Subcutaneous abdominal adipose tissue (tissue), 5 donors: ENCODE results near the gene GALNT18.

Experiments used
- H3K27ac ChIP-seq: one replicate; pipeline ENCODE4 v1.7.0; 2013; ENCODE audit warnings: low read depth, mild to moderate bottlenecking, inconsistent platforms, low read length, moderate library complexity
- H3K27me3 ChIP-seq, 5 donors: one replicate each; pipeline ENCODE4 v1.7.0; 2013; ENCODE audit warnings: low read length in 5 of 5, inconsistent platforms in 1 of 5; ENCODE audit not compliant: control insufficient read depth in 5 of 5, insufficient read depth in 4 of 5
- H3K36me3 ChIP-seq, 5 donors: one replicate each; pipeline ENCODE4 v1.7.0; 2013; ENCODE audit warnings: low read length in 5 of 5; ENCODE audit not compliant: control insufficient read depth in 5 of 5, insufficient read depth in 5 of 5
- H3K4me1 ChIP-seq, 5 donors: one replicate each; pipeline ENCODE4 v1.7.0; 2013; ENCODE audit warnings: low read length in 5 of 5, mild to moderate bottlenecking in 3 of 5, moderate library complexity in 1 of 5; ENCODE audit not compliant: control insufficient read depth in 5 of 5, insufficient read depth in 5 of 5
- H3K4me3 ChIP-seq, 5 donors: one replicate each; pipeline ENCODE4 v1.7.0; 2013; ENCODE audit warnings: low read length in 5 of 5, low read depth in 1 of 5
- H3K9ac ChIP-seq, 5 donors: one replicate each; pipeline ENCODE4 v1.7.0; 2013; ENCODE audit warnings: low read length in 5 of 5, mild to moderate bottlenecking in 4 of 5, moderate library complexity in 3 of 5
- H3K9me3 ChIP-seq, 5 donors: one replicate each; pipeline ENCODE4 v1.7.0; 2013; ENCODE audit warnings: low read length in 5 of 5; ENCODE audit not compliant: control insufficient read depth in 5 of 5
- donor health status: healthy.
- donor health status: healthy.
- donor health status: healthy.
- donor health status: healthy.
- donor health status: healthy.

The GALNT18 gene

DNA sequence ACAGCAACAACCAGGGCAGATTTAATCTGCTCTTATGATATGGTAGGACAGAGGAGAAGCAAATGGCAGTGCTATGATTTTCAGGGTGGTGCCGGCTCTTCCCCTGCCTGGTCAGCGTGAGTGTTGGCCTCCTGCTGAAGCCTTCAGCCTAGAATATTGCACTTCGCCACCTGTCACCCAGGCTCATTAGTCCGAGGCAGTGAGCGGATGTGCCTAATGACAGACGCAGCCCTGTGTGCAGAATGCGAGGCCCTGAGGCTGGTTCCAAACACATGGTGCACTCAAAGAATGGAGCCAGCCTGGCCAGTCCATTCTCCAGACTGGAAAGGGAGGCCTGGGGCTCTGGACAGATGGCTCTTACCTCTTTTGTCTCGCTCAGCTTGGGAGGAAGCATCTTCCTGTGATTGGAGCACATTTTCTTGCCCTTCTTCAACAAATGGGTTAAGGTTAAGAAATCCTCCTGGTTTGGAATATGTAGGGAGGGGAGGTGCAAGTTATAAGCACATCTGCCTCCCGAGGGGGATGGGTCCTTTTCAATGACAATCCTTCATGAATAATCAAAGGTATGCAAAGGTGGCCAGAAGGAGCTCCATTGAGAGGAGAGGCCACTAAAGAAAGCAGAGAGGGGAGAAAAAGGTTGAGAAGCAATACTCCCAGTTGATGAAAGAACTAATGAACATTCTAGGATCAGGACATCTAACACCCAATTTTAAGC is 39.7 kb upstream of the GALNT18 start:
- Histone ChIP-seq H3K27ac (no peak overlapping the region), H3K4me3 (no peak overlapping the region), H3K36me3 (no peaks in the 10 kb centered on the region), H3K9ac (no peak overlapping the region), H3K4me1 (peaks cover 0 to 7% (median 0%) of the 10 kb centered on the region in 5 donors), H3K9me3 (no peaks in the 10 kb centered on the region), H3K27me3 (peaks cover 0 to 22% (median 11%) of the 10 kb centered on the region in 5 donors)

DNA sequence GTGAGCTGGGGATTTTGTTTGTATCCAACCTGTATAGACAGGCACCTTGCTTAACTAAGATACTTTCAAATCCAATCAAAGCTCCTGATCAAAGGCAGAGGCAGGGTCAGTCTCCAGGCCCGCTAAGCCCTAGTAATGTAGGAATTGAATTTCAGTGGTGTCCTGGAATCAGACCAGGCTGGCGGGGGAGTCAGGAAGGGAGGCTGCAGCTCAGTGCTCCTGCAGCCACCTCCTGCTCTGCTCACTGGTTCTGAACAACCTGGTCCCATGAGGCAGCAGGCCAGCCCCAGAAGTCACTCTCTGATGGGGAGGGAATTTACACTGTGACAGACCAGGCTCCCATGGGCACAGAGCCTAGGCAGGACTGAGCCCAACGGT is 38.5 kb upstream of the GALNT18 start:
- Histone ChIP-seq H3K4me1 (peaks cover 0 to 7% (median 0%) of the 10 kb centered on the region in 5 donors), H3K27ac (no peak overlapping the region), H3K36me3 (no peaks in the 10 kb centered on the region), H3K4me3 (no peak overlapping the region), H3K9ac (no peak overlapping the region), H3K9me3 (no peaks in the 10 kb centered on the region), H3K27me3 (peaks cover 0 to 17% (median 5%) of the 10 kb centered on the region in 5 donors)

DNA sequence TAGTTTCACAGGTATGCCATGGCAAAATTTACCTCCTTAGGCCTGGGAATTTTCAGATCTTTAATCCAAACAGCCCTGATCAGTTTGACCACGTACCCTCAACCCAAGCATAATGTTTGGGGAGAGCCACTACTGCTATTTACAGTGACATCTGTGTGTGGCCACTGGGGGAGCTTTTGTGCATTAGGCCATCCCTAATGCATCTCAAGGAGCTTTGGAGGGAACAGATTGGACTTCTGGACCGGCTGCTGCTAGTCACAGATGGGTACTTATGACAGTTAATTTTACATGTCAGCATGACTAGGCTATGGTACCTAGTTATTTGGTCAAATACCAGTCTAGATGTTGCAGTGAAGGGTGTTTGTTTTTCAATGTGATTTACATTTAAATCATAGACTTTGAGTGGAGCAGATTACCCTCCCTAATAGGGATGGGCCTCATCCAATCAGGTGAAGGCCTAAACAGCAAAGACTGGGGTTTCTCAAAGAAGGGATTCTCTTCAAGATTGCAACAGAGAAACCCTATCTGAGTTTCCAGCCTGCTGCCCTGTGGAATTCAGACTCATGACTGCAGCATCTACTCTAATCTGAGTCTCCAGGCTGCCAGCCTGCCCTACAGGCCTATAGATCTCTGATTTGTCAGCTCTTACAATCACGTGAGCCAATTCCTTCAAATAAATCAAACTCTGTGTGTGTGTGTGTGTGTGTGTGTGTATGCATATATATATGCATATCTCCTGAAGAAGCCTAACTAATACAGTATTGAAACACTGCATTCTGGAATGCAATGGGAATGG is 38.0 kb upstream of the GALNT18 start:
- H3K9ac ChIP-seq, result no peak overlapping the region
- no peak overlapping the region for H3K27ac ChIP-seq
- H3K36me3 ChIP-seq, result no peaks in the 10 kb centered on the region
- peaks cover 0 to 13% (median 2%) of the 10 kb centered on the region in 5 donors for H3K27me3 ChIP-seq
- no peaks in the 10 kb centered on the region for H3K9me3 ChIP-seq
- H3K4me3 ChIP-seq, result no peak overlapping the region
- peaks cover 0 to 7% (median 0%) of the 10 kb centered on the region in 5 donors for H3K4me1 ChIP-seq

DNA sequence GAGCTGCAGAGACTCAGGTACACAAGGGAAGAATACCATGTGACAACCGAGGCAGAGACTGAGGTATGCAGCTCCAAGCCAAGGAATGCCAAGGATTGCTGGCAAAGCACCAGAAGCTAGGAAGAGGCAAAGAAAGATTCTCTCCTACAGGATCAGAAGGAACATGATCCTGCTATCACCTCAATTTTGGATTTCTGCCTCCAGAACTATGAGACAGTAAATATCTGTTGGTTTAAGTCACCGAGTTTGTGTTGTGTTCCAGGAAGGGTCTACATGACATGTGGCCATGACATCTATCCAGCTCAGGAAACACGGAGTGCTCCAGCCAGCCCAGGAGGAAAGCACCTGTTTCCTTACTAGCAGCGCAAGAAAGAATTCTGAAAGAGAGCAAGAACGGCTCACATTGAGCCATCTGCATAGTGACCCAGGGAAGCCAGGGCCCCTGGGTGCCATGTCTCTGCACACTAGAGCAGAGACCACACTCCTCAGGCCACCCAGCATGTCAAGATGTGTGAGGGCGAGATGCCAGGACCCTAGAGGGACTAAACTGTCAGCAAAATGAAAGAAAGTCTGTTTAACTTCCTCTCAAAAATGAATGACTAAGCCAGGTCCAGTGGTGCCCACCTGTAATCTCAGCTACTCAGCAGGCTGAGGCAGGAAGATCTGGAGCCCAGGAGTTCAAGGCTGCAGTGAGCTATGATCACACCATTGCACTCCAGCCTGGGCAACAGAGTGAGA is 35.6 kb upstream of the GALNT18 start:
- Histone ChIP-seq H3K4me3 (no peak overlapping the region), H3K9ac (no peak overlapping the region), H3K27me3 (peaks cover 0 to 3% (median 0%) of the 10 kb centered on the region in 5 donors), H3K36me3 (no peaks in the 10 kb centered on the region), H3K27ac (no peak overlapping the region), H3K9me3 (no peaks in the 10 kb centered on the region), H3K4me1 (peaks cover 0 to 7% (median 0%) of the 10 kb centered on the region in 5 donors)

DNA sequence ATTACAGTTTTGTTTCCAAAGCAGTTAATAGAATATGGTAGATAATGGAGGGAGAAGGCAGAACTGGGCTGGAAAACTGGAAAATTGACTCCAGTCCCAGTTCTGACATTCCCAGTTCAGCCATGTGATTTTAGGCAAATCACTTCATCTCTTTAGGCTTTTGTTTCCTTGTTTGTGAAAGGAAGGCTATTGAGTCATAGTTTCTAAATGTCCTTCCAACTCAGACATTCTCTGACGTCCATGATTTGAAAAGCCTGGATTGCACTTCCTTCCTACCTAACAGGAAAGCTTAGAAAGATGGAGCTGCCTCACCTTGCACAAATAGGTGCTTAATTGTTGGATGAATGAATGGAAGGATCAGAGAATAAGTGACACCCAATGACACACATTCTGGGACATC is 19.8 kb upstream of the GALNT18 start:
- no peaks in the 10 kb centered on the region for H3K4me1 ChIP-seq
- no peaks in the 10 kb centered on the region for H3K36me3 ChIP-seq
- no peak overlapping the region for H3K27ac ChIP-seq
- H3K27me3 ChIP-seq, result no peaks in the 10 kb centered on the region
- H3K9me3 ChIP-seq, result no peaks in the 10 kb centered on the region
- H3K9ac ChIP-seq, result no peak overlapping the region
- no peak overlapping the region for H3K4me3 ChIP-seq

DNA sequence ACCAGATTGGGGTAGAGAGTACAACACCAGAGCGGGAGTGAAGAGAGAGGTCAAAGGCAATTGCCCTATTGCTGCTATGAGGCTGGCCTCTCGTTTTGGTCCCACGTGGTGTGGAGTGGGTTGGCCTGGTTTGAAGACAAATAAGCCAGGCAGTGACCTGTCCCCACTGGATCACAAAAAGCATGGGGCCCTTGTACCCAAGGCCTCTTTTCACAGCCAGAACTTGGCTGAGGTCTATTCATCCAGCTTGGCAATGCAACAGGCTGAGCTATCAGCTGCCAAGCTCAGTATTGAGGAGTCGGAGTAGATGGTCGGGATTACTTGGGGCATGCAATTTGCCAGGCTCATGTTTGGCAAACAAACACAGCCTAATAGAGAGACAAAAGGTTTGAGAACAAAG is 19.2 kb upstream of the GALNT18 start:
- no peaks in the 10 kb centered on the region for H3K27me3 ChIP-seq
- H3K9me3 ChIP-seq, result no peaks in the 10 kb centered on the region
- H3K4me1 ChIP-seq, result no peaks in the 10 kb centered on the region
- H3K4me3 ChIP-seq, result no peak overlapping the region
- no peak overlapping the region for H3K27ac ChIP-seq
- no peaks in the 10 kb centered on the region for H3K36me3 ChIP-seq
- H3K9ac ChIP-seq, result no peak overlapping the region

DNA sequence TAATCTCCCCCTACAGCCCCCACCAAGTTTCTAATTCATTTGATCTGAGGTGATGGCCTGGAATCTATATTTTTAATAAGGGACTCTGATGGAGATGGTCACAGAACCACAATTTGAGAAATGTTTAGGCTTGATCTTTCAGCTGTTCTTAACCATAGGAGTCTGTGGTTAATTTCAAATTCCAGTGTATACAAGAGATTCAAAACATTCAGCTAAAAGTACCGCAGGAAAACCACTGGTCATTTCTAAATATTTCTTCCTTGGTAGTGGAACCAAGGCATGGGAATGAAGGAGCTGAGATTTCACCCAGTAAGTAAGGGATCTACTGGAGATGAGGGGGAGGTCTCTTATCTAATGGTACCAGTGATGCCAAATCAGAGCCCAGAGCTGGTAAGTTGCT is 18.3 kb upstream of the GALNT18 start:
- H3K4me1 ChIP-seq, result no peaks in the 10 kb centered on the region

DNA sequence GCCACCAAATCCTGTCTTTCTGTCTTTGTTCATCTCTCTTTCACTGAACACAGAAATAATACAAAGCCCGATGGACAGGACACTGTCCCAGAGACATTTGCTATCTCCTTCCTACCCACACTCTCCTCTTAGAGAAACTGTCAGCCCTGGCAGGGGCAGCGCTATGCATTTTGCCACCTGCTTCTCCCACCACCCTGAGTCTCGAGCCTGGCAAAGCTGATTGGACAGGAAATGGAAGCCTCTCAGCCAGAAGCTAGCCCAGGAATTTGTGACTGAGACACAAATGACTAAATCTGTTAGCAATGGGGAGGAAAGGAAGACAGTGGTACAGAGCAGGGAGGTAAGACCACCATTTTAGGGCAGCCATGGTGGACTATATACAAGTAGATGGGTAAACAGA is 14.9 kb upstream of the GALNT18 start:
- Histone ChIP-seq H3K9me3 (no peaks in the 10 kb centered on the region), H3K4me3 (no peak overlapping the region), H3K9ac (no peak overlapping the region), H3K36me3 (no peaks in the 10 kb centered on the region), H3K27me3 (no peaks in the 10 kb centered on the region), H3K4me1 (no peaks in the 10 kb centered on the region), H3K27ac (no peak overlapping the region)

More for the DNA sequence above, 18.3 kb upstream of the GALNT18 start:
- Histone ChIP-seq H3K27ac (no peak overlapping the region), H3K36me3 (no peaks in the 10 kb centered on the region), H3K9ac (no peak overlapping the region), H3K4me3 (no peak overlapping the region), H3K27me3 (no peaks in the 10 kb centered on the region), H3K9me3 (no peaks in the 10 kb centered on the region)

DNA sequence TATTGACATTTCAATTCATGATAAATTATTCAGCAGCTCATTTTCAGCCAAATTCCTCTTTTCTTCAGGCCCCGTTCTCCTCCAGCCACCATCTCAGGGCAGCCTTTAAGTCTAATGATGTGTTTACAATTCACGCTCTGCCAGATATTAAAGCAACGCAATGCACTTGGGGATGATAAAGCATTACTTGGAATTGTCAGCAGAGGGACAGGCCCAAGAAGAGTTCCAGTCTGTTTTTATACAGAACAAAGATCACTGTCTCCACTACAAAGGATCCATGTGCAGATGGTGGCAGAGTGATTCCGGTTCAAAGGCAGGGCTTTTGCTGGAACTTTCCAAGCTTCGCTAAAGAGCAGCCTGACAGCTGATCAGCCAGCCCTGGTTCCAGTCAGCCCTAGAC is 13.6 kb upstream of the GALNT18 start:
- Histone ChIP-seq H3K9ac (no peak overlapping the region), H3K4me1 (no peaks in the 10 kb centered on the region), H3K36me3 (no peaks in the 10 kb centered on the region), H3K27me3 (no peaks in the 10 kb centered on the region), H3K27ac (no peak overlapping the region), H3K4me3 (no peak overlapping the region), H3K9me3 (no peaks in the 10 kb centered on the region)

DNA sequence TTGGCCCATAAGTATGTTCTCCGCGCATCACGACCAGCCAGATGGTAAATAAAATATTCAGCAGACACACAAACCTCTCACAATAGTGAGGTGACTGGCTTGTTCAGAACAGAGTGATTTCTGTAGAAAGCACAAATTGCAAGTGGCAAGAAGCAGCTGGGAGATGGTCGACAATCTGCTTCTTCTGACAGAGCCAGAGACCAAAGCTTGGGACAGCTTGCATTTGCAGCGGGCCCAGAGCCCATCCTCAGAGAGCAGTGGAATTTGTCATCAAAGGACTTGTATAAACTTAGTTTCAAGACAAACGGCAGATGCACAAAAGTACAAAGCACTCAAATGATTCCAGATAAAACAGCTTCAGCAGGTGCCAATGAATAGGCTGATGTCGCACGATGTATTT is 7.6 kb upstream of the GALNT18 start:
- H3K4me3 ChIP-seq, result no peak overlapping the region
- H3K9ac ChIP-seq, result no peak overlapping the region
- H3K36me3 ChIP-seq, result no peaks in the 10 kb centered on the region
- no peaks in the 10 kb centered on the region for H3K9me3 ChIP-seq
- no peak overlapping the region for H3K27ac ChIP-seq
- H3K4me1 ChIP-seq, result no peaks in the 10 kb centered on the region
- peaks cover 0 to 5% (median 0%) of the 10 kb centered on the region in 5 donors for H3K27me3 ChIP-seq
